ENCODE measurements around the gene APBA2. TPM values are rescaled to one million over a fixed set of nuclear protein-coding genes. Genes with fewer than 3 reads are reported as not detected.

The APBA2 gene
- total RNA-seq, 1 donor from 2014 or later, result 0.38 TPM

GRCh38 chr15:28959326-28959725 lies 73.6 kb downstream of the APBA2 start:
- peaks cover 33% of the 10 kb centered on the region for H3K27me3 ChIP-seq (ENCODE audit: low read depth)
- no peak overlapping the region for H3K27ac ChIP-seq (replicated peaks)

GRCh38 chr15:28960979-28961378 lies 75.2 kb downstream of the APBA2 start:
- no peak for DNase-seq
- intact Hi-C loops (cut with micrococcal nuclease), result no loop called here

More at GRCh38 chr15:28959326-28959725, 73.6 kb downstream of the APBA2 start:
- Histone ChIP-seq H3K36me3 (no peaks in the 10 kb centered on the region), H3K9me3 (replicated peaks) (no peaks in the 10 kb centered on the region), H3K4me3 (no peak overlapping the region), H3K4me1 (no peaks in the 10 kb centered on the region)
- intact Hi-C loops (cut with micrococcal nuclease), result no loop called here
- TF ChIP-seq CTCF (IDR thresholded peaks at IDR 0.05; ENCODE audit: borderline replicate concordance), result no peak
- no peak for DNase-seq

DNA sequence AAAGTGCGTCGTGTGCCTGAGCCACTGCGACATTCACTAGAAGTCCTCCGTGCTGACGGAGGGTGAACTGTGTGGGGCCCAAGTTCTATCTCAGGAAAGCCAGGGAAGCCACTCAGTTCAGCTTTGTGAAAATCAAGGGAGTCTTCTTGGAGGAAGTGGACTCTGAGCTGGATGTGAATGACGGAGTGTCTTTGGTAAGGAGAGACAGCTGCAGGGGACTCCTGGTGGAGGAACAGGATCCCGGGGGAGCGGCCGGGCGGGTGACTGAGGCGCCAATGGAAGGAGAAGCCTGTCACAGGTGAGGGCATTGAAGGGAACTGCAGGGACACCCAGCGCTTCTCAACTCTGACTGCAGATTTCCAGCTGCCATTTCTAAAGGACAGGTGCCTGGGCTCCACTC lies 75.6 kb downstream of the APBA2 start:
- H3K27me3 ChIP-seq (ENCODE audit: low read depth), result peaks cover 16% of the 10 kb centered on the region
- no peak overlapping the region for H3K4me3 ChIP-seq
- H3K9me3 ChIP-seq (replicated peaks), result no peaks in the 10 kb centered on the region
- DNase-seq, result no peak
- H3K27ac ChIP-seq (replicated peaks), result no peak overlapping the region
- no peaks in the 10 kb centered on the region for H3K36me3 ChIP-seq
- intact Hi-C loops (cut with micrococcal nuclease), result no loop called here
- no peaks in the 10 kb centered on the region for H3K4me1 ChIP-seq
- no peak for TF ChIP-seq CTCF (IDR thresholded peaks at IDR 0.05; ENCODE audit: borderline replicate concordance)

More at GRCh38 chr15:28960979-28961378, 75.2 kb downstream of the APBA2 start:
- Histone ChIP-seq H3K27ac (replicated peaks) (no peak overlapping the region), H3K27me3 (ENCODE audit: low read depth) (peaks cover 16% of the 10 kb centered on the region), H3K4me1 (no peaks in the 10 kb centered on the region), H3K9me3 (replicated peaks) (no peaks in the 10 kb centered on the region), H3K36me3 (no peaks in the 10 kb centered on the region), H3K4me3 (no peak overlapping the region)
- TF ChIP-seq CTCF (IDR thresholded peaks at IDR 0.05; ENCODE audit: borderline replicate concordance), result no peak

- no peak overlapping the region for H3K27ac ChIP-seq (replicated peaks)
- H3K9me3 ChIP-seq (replicated peaks), result no peaks in the 10 kb centered on the region
- peaks cover 17% of the 10 kb centered on the region for H3K27me3 ChIP-seq (ENCODE audit: low read depth)
- no peaks in the 10 kb centered on the region for H3K4me1 ChIP-seq
- no peak for DNase-seq
- intact Hi-C loops (cut with micrococcal nuclease), result no loop called here
- no peaks in the 10 kb centered on the region for H3K36me3 ChIP-seq
- no peak overlapping the region for H3K4me3 ChIP-seq
- no peak for TF ChIP-seq CTCF (IDR thresholded peaks at IDR 0.05; ENCODE audit: borderline replicate concordance)
Observed at GRCh38 chr15:28962851-28963710, 77.3 kb downstream of the APBA2 start.

DNA sequence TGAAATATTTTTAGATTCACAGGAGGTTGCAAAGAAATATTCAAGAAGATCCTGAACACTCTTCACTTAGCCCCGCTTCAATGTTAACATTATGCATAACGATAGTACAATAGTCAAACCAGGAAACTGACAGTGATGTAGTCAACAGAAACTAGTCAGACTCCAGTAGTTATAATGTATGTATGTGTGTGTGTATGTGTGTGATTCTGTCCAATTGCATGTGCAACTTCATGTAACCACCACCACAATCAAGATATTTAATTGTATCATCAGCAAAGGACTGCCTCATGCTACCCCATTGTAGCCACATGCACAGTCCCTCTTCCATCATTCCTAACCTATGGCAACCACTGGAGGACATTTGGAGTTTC lies 77.9 kb downstream of the APBA2 start:
- DNase-seq, result no peak

More for the DNA sequence above, 77.9 kb downstream of the APBA2 start:
- intact Hi-C loops (cut with micrococcal nuclease), result no loop called here
- Histone ChIP-seq H3K4me3 (no peak overlapping the region), H3K9me3 (replicated peaks) (no peaks in the 10 kb centered on the region), H3K36me3 (no peaks in the 10 kb centered on the region), H3K27me3 (ENCODE audit: low read depth) (peaks cover 23% of the 10 kb centered on the region), H3K27ac (replicated peaks) (no peak overlapping the region), H3K4me1 (no peaks in the 10 kb centered on the region)
- no peak for TF ChIP-seq CTCF (IDR thresholded peaks at IDR 0.05; ENCODE audit: borderline replicate concordance)

All from left ventricle myocardium inferior (tissue), 1 donor.